HepG2 (cell line): ENCODE results near the gene SAC3D1. TPM values are rescaled to one million over a fixed set of nuclear protein-coding genes. Genes with fewer than 3 reads are reported as not detected.

Source experiments
- ESRRA ChIP-seq: sonication (generic); formaldehyde crosslinking; IDR thresholded peaks from 2 replicates; pipeline ENCODE4 v1.5.1; 2020; ENCODE audit warnings: mild to moderate bottlenecking, low read depth, missing genetic modification reagents
- HNF4G ChIP-seq, 2 experiments: sonication (generic) in 1 of 2; formaldehyde crosslinking in 1 of 2; IDR thresholded peaks; 2 replicates each; pipeline versions ENCODE4 v1.4.0 to v1.6.1; 2011 to 2020; ENCODE audit warnings: borderline replicate concordance in 2 of 2, low read depth in 2 of 2, mild to moderate bottlenecking in 2 of 2, low read length in 1 of 2, missing genetic modification reagents in 1 of 2, moderate library complexity in 1 of 2
- MYNN ChIP-seq: sonication (generic); formaldehyde crosslinking; IDR thresholded peaks from 2 replicates; pipeline ENCODE4 v1.4.0; 2020; ENCODE audit warnings: mild to moderate bottlenecking, low read depth, missing genetic modification reagents
- REPIN1 ChIP-seq: sonication (generic); formaldehyde crosslinking; IDR thresholded peaks from 2 replicates; pipeline ENCODE4 v1.8.0; 2022; ENCODE audit warnings: missing genetic modification reagents, low read depth, mild to moderate bottlenecking, borderline replicate concordance
- ZKSCAN8 ChIP-seq: IDR thresholded peaks from 2 replicates; pipeline ENCODE4 v1.6.1; 2016; ENCODE audit warnings: borderline replicate concordance, missing genetic modification reagents, missing compliant biosample characterization
- ZNF335 ChIP-seq: sonication (generic); formaldehyde crosslinking; IDR thresholded peaks from 2 replicates; pipeline ENCODE4 v1.4.0; 2020; ENCODE audit warnings: missing genetic modification reagents
- polyA plus RNA-seq, 8 experiments: library from polyadenylated mRNA; depleted of rRNA in 3 of 8; stranded (reverse) in 7 of 8; unstranded in 1 of 8; fragments of >200 nt; fragmentation: Illumina TruSeq in 4 of 8; extraction: Trizol in 4 of 8; gene quantifications; 2 replicates each; pipeline versions ENCODE4 v1.2.1 to v1.2.3, GENCODE V29; 2011 to 2016; ENCODE audit warnings: low read depth in 4 of 8, missing spikeins in 1 of 8, mixed read lengths in 1 of 8; ENCODE audit not compliant: insufficient read depth in 1 of 8
- total RNA-seq, 5 experiments: library from RNA; depleted of rRNA; stranded (reverse); fragments of >200 nt; fragmentation: Illumina TruSeq; extraction: Trizol; gene quantifications; 2 replicates each; pipeline ENCODE4 v1.2.3, GENCODE V29; 2016; ENCODE audit warnings: low read depth in 1 of 5
- TF ChIP-seq, protein P1 (sequence below): sonication (generic); formaldehyde crosslinking; IDR thresholded peaks from 2 replicates; pipeline ENCODE4 v1.8.1; 2023; ENCODE audit warnings: mild to moderate bottlenecking, missing genetic modification reagents
- TF ChIP-seq, protein P2 (sequence below): sonication (generic); formaldehyde crosslinking; IDR thresholded peaks from 2 replicates; pipeline ENCODE4 v1.4.0; 2020; ENCODE audit warnings: mild to moderate bottlenecking, missing genetic modification reagents
- TF ChIP-seq, protein P3 (sequence below): sonication (generic); formaldehyde crosslinking; IDR thresholded peaks from 2 replicates; pipeline ENCODE4 v1.5.0; 2020; ENCODE audit warnings: mild to moderate bottlenecking, low read depth, missing genetic modification reagents, borderline replicate concordance
- TF ChIP-seq, protein P4 (sequence below): sonication (generic); formaldehyde crosslinking; IDR thresholded peaks from 2 replicates; pipeline ENCODE4 v1.8.0; 2022; ENCODE audit warnings: low read depth, missing genetic modification reagents
- TF ChIP-seq, protein P5 (sequence below): sonication (generic); formaldehyde crosslinking; IDR thresholded peaks from 2 replicates; pipeline ENCODE4 v1.4.0; 2020; ENCODE audit warnings: mild to moderate bottlenecking, missing genetic modification reagents
- TF ChIP-seq, protein P6 (sequence below): sonication (generic); formaldehyde crosslinking; IDR thresholded peaks from 2 replicates; pipeline ENCODE4 v1.8.1; 2023; ENCODE audit warnings: mild to moderate bottlenecking, missing genetic modification reagents, borderline replicate concordance

The SAC3D1 gene
- total and polyA plus RNA-seq, 2 of the 13 experiments (the other 11 are each of a cell fraction or from before 2014, with no cell fraction given): 7.4 to 36.3 TPM

DNA sequence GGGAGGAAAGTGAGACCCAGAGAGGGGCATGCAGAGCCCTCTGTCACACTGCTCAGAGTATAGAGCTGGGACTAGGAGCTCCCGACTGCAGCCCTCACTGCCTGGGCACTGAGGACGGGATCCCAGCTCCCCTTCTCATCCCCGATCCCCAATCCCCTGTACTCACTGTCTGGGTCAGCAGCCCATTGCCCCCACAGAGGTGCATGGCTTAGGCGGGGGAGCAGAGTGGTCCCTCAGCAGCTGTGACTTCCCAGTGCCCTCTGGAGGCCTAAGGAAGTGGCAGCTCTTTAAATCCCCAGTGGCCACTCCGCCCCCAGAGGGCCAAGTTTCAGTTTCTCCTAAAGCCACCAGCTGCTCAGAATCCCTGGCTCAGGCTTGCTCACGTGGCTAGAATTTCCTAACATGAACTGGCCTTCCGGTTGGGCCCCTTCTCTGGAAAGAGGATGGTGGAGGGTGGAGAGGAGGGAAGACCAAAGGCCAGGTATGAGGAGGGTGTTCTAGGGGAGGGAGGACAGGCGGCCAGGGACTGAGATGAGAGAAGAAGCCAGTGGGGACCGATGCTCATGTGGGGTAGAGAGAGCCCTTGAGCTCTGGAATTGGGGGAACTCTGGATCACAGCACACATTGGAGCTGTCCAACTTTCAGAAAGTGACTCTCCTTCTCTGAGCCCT lies 44.2 kb upstream of the SAC3D1 start, which contains the start of gene BATF2 (continued):
- TF ChIP-seq, protein P1, sequence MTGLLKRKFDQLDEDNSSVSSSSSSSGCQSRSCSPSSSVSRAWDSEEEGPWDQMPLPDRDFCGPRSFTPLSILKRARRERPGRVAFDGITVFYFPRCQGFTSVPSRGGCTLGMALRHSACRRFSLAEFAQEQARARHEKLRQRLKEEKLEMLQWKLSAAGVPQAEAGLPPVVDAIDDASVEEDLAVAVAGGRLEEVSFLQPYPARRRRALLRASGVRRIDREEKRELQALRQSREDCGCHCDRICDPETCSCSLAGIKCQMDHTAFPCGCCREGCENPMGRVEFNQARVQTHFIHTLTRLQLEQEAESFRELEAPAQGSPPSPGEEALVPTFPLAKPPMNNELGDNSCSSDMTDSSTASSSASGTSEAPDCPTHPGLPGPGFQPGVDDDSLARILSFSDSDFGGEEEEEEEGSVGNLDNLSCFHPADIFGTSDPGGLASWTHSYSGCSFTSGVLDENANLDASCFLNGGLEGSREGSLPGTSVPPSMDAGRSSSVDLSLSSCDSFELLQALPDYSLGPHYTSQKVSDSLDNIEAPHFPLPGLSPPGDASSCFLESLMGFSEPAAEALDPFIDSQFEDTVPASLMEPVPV (CRISPR knock-in tag): peak; percentile 27; the same call in 1 of the 2 replicates
- TF ChIP-seq MYNN (0 out of 2 replicates have a peak, but pooled peaks have one; percentile 22), REPIN1 (CRISPR knock-in tag) (peak; percentile 82), ESRRA (peak; percentile 74; the same call in 1 of the 2 replicates), ZNF335 (no peak), ZKSCAN8 (CRISPR knock-in tag) (peak; percentile 60; the same call in 1 of the 2 replicates), HNF4G (IDR thresholded peaks at IDR 0.05; ENCODE audit: borderline replicate concordance, low read depth, low read length) (peak; percentile 56; the same call in 1 of the 2 replicates), HNF4G (CRISPR knock-in tag; IDR thresholded peaks at IDR 0.05; ENCODE audit: borderline replicate concordance, low read depth) (peak; percentile 59)
- TF ChIP-seq, protein P2, sequence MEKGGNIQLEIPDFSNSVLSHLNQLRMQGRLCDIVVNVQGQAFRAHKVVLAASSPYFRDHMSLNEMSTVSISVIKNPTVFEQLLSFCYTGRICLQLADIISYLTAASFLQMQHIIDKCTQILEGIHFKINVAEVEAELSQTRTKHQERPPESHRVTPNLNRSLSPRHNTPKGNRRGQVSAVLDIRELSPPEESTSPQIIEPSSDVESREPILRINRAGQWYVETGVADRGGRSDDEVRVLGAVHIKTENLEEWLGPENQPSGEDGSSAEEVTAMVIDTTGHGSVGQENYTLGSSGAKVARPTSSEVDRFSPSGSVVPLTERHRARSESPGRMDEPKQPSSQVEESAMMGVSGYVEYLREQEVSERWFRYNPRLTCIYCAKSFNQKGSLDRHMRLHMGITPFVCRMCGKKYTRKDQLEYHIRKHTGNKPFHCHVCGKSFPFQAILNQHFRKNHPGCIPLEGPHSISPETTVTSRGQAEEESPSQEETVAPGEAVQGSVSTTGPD: no peak; the same call in 1 of the 2 replicates
- TF ChIP-seq, protein P3, sequence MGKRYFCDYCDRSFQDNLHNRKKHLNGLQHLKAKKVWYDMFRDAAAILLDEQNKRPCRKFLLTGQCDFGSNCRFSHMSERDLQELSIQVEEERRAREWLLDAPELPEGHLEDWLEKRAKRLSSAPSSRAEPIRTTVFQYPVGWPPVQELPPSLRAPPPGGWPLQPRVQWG (CRISPR knock-in tag): no peak
- TF ChIP-seq, protein P4, sequence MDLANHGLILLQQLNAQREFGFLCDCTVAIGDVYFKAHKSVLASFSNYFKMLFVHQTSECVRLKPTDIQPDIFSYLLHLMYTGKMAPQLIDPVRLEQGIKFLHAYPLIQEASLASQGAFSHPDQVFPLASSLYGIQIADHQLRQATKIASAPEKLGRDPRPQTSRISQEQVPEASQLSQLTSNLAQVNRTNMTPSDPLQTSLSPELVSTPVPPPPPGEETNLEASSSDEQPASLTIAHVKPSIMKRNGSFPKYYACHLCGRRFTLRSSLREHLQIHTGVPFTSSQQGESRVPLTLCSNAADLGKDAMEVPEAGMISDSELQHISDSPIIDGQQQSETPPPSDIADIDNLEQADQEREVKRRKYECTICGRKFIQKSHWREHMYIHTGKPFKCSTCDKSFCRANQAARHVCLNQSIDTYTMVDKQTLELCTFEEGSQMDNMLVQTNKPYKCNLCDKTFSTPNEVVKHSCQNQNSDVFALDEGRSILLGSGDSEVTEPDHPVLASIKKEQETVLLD (CRISPR knock-in tag): no peak
- TF ChIP-seq, protein P5, sequence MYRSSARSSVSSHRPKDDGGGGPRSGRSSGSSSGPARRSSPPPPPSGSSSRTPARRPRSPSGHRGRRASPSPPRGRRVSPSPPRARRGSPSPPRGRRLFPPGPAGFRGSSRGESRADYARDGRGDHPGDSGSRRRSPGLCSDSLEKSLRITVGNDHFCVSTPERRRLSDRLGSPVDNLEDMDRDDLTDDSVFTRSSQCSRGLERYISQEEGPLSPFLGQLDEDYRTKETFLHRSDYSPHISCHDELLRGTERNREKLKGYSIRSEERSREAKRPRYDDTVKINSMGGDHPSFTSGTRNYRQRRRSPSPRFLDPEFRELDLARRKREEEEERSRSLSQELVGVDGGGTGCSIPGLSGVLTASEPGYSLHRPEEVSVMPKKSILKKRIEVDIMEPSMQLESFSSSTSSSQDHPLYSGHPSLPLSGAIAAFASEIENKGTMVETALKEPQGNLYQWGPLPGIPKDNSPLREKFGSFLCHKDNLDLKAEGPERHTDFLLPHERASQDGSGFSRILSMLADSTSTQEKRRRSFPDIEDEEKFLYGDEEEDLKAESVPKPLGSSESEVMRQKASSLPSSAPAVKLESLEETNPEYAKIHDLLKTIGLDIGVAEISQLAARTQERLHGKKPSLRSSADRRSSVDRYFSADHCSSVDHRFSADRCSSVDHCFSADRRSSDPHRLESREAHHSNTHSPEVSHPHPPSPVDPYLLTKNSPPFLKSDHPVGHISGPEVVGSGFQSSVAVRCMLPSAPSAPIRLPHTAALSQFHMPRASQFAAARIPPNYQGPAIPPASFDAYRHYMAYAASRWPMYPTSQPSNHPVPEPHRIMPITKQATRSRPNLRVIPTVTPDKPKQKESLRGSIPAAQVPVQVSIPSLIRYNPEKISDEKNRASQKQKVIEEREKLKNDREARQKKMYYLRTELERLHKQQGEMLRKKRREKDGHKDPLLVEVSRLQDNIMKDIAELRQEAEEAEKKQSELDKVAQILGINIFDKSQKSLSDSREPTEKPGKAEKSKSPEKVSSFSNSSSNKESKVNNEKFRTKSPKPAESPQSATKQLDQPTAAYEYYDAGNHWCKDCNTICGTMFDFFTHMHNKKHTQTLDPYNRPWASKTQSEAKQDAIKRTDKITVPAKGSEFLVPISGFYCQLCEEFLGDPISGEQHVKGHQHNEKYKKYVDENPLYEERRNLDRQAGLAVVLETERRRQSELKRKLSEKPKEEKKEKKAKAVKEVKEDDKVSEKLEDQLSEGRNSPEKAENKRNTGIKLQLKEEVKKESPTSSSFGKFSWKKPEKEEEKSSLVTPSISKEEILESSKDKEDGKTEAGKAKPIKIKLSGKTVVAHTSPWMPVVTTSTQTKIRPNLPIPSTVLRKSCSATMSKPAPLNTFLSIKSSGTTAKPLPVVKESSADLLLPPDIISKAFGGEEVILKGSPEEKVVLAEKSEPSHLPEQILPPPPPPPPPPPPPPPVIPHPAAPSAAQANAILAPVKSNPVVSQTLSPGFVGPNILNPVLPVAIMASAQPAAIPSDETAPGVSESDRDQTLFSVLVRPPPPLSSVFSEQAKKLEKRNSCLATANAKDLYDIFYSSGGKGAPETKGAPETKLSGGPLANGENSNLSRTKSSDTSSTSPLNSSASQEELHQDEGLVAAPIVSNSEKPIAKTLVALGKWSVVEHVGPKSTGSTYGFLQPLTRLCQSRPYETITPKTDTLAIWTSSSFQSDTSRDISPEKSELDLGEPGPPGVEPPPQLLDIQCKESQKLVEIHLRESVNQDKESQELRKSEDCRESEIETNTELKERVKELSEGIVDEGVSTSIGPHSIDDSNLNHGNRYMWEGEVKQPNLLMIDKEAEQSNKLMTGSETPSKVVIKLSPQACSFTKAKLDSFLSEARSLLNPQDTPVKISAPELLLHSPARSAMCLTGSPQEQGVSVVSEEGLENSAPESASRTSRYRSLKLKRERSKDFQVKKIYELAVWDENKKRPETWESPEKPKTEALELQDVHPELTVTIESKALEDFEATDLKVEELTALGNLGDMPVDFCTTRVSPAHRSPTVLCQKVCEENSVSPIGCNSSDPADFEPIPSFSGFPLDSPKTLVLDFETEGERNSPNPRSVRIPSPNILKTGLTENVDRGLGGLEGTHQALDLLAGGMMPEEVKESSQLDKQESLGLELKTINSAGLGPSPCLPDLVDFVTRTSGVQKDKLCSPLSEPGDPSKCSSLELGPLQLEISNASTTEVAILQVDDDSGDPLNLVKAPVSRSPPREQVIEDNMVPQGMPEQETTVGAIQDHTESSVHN (CRISPR knock-in tag): no peak
- TF ChIP-seq, protein P6, sequence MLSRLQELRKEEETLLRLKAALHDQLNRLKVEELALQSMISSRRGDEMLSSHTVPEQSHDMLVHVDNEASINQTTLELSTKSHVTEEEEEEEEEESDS: 0 out of 2 replicates have a peak, but pooled peaks have one; percentile 72
